Fibroblast of skin of right biceps (primary cell): ENCODE results near the gene CCDC157.

Source experiments
- DNase-seq: peaks from one replicate; pipeline ENCODE4 v3.0.0-alpha.2; 2013

The CCDC157 gene

GRCh38 chr22:30356449-30357235 is at the start of gene CCDC157, which contains the start of gene SF3A1:
Gene CCDC157 (plus strand): TSS chr22:30357007. CDS start chr22:30366001, 8,994 bp downstream.
Gene SF3A1 (minus strand): TSS chr22:30356894. CDS start chr22:30356792, 102 bp downstream.
- DNase-seq, result peak; percentile 91

DNA sequence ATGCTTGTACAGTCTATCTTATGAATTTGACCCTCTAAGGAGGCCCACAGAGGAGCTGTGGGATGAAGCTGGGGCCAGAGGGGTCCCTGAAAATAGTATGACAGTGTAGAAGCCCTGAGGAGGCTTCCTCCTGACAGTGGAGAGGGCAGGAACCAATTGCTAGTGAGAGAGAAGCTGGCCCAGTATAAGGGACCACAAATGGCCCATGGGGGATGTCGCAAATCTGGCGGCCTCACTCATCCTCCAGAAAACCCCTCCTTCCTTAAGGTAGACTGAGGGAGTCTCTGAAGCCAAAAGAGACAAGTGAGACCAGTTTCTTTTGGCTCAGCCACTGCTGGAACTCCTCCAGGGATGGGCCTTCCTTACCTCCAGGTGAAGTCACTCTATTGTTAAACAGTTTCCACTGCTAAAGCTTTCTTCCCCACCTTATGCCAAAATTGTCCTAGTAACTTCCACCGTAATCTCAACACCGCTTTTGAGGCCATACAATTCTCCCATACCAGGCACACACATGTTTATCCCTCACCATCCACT is 49.7 kb upstream of the CCDC157 start:
- no peak for DNase-seq

DNA sequence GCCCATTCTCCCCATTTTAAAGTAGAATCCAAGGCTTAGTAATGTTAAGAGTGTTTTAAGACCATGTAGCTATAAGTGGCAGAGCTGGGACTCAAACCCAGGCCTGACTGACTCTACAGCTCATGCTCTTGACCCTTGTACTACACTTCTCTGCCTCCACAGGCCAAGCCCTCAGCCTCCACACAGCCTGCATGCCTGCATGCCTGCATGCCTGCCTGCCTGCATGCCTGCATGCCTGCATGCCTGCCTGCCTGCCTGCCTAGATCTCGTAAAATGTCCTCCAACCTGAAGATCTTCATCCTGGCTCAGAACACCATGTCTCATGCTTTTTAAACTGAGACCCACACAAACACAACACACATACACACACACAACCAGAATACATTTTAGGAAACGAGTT is 48.7 kb upstream of the CCDC157 start:
- DNase-seq, result no peak

DNA sequence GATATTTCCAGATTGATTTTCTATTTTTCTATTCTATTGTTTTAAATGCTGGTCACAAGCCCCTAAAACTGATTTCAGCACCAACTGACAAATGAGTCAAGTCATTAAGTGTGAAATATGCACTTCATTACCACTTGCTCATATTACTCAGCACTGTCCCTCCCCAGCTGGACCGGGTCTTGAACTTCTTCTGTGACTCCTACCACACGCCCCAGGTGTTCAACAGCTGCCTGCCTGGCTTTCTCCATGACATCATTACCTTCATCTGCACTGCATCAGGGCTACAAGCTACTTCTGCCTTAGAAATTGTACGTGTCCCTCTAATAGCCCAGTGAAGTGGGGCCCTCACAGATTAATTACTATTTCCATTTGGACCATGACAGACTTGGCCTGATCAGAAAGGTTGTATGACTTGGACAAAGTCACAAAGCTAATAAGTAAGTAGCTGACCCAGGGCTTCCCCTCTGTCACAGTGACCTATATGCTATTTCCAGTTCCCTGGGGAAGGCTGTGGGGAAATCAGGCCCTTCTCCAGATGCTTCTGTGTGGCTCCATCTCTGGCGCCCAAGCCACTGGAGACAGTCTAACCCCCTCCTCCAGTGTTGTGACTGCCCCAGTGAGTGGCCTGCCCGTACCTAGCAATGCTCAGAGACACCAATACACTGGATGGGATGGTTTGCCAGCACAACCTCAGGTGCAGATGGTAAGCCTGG is 48.1 kb upstream of the CCDC157 start:
- DNase-seq, result peak; percentile 53

DNA sequence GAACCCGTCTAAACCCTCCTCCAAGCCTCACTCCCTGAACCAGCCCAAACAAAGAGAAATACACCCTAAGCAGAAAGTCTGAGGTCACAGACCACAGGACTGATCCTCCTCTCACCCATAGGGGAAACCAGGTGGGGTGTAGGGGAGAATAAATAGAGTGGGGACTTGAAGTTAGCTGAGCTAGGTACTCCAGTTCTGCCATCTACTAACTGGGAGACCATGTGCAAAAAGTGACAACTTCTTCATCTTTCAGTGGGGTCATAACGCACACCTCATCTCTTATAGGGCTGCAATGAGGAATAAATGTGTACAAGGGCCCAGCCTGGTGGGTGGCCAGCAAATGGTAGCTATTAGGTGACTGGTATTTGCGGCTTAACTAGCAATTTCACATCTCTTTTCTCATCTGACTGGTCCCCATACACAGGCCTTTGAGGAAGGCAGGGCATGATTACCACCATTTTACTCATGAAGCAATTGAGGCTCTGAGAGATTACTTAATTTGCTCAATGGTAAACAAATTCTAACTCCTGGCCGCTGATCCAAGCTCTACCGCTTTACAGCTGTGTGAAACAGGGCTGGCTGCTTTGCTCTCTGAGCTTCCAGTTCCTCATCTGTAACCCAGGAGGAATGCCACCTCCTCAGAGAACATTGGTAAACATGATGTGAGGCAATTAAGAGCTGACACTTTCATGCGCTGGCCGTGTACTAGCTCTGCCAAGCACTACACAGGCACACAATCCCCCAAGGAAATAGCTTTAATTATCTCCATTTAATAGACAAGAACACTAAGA is 46.7 kb upstream of the CCDC157 start:
- peak; percentile 45 for DNase-seq

DNA sequence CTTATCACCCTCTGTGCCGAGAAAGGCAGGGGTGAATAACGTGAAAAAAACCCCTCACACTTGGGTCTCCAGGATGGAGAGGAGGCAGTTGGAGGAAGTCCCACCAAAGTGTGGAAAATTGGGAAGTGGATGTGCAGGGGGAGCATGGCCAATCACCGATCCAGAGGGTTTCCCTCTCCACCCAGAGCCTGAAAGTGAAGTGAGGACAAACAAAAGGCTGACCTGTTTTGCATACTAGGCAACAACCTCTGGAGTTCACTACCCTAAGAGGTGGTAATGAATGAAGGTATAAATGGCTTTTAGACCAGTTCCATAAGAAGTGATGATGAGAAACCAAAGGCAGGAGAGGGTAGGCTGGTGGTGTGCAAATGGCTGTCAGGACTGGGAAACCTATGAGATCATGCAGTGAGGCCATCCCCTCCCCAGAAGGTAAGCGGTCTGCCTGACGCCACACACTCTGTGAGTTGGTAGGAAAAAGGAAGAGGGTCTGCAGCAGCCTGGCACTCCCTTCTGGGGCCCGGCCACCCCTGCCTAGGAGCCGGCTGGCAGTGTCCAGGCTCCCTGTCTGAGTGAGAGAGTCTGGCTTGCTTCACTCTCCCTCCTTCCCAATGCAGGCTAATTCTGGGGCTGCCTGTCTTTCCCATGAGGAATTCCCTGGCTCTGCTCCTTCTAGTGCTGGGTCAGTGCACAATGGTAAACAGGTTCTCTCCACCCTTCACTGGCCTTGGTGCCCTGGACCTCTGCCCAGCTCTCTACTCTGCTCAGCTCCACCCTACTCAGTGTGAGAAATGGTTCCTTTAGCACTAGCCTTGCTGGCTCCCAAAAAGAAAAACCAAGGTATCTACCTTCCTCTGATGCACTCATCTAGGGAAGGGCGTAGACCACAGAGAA is 45.7 kb upstream of the CCDC157 start:
- peak; percentile 28 for DNase-seq

- DNase-seq, result peak; percentile 81
These were observed 44.8 kb upstream of the CCDC157 start for GRCh38 chr22:30312053-30312452.

- DNase-seq, result no peak
These were observed 43.1 kb upstream of the CCDC157 start for GRCh38 chr22:30313527-30314363.

DNA sequence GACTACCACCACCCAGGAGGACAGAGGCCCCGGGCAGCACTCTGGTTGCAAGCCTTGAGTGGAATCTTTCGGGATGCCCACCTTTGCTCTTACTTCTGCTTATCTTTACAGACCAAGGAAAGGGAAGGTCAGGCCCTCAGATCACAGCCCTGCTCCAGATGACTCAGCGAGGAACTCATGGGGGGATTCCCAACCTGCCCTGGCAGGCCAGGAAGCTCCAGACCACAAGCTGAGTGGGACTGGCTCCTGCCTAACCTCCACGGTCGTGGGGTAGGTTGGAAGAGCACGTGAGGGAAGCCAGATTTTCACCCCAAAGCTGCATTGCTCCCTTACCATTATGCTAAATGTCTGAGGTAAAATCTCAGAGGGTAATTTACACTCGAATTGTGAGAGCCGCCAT is 41.9 kb upstream of the CCDC157 start:
- peak; percentile 32 for DNase-seq

- DNase-seq, result no peak
These were observed 40.7 kb upstream of the CCDC157 start for GRCh38 chr22:30315962-30316576.

DNA sequence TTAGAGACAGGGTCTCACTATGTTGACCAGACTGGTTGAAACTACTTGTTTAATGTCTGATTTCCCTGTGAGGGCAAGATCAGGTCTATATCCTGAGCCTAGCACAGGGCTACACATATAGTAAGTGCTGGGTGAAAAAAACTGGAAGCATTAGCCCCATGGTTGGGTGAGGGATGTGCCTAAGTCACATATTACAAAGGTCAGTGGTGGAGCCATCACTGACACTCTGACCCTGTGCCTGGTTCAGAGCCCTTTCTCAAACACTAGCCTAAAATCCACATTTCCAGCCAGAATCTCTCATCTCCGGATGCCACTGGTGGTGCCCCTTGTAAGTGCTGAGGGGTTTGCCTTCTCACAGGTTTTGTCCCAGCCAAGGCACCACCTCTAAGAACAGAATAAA is 39.0 kb upstream of the CCDC157 start:
- DNase-seq, result no peak

DNA sequence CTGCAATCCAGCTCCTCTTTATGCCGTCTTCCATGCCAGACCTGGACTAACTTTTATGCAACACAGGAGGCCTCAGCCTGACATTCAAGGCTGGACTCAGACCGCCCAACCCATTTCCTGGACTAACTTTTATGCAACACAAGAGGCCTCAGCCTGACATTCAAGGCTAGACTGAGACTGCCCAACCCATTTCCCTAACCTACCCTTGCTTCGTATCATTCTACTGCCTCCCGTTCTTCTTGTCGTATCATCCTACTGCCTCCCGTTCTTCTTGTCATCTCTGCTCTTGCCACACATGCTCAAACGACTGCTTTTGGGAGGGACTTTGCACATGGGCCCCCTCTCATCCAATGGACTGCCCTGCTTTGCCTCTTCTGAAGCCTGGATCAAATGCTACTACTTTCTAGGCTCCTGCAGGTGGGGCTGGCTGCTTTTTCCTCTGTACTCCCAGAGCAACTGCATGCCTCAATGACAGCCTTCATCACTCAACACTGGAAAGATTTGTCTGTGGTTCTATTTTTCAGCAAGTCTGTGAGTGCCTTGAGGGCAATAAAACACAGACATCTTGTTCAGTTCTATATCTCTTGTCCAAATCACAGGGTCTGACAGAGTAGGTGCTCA is 37.9 kb upstream of the CCDC157 start:
- DNase-seq, result no peak

- DNase-seq, result no peak
These were observed 36.7 kb upstream of the CCDC157 start for GRCh38 chr22:30320021-30320556.

DNA sequence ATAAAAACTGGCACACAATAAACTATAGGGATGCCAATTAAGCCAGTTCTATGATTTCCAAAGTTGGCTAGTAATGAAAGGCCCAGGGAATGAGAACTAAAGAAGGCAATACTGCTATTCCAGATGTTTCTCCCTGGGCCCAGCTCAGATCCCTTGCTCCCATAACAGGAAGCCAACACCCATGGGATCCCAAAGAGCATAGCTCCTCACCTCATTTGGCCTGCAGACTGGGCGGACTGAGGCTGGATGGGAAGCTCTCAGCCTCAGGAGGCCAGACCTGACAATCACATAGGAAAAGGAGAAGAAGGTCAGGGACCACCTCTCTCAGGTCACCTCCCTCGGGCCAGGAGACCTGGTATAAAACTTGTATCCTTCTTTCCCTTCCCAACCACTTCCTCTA is 35.3 kb upstream of the CCDC157 start:
- DNase-seq, result no peak

DNA sequence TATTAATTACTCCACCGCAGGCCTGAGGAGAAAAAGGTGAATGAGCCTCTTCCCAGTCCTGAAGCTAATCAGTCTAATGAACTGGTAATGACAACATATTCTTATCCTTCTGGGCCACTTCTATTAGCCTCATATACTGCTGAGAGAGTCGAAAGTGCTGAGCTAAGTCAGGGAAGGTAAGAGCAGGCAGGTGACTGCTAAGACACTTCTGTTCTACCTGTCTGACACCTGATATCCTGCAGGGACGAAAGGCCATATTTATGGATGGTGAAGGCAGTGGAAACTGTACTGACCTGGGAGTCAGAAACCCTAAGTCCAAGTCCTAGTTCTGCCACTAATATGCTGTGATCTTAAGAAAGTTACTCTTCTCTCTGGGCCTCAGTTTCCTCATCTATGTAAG is 33.6 kb upstream of the CCDC157 start:
- no peak for DNase-seq

DNA sequence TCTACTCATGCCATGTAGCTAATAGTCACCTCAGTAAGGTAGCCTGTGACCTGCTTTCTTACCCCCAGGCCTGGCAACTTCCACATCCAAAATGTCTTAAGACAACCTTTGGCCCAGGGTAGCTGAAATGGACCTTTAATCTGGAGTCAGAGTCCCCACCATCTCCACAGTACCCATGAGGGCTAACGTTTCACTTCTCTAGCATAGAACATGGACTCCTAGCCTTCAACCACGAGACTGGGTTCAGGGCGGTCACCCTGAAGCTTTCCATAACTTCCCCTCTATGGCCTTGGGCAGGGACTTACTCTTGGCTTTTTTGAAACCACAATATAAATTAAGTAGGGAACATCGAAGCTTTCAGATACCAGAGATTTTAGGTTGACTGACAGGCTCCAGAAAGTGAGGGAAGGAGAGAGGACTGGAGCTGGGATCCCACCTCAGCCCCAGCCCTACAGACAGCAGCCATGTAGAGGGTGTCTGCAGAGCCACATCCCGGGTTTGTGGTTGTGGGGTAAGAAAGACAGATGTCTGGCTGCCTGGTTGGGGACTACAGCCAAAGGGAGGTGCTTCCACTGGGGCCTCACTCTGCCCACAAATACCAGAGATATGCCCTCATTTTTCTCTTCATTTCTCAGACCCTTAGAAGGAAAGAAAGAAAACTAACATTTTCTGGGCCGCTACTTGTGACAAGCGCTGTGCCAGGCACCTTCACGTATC is 32.6 kb upstream of the CCDC157 start:
- DNase-seq, result peak; percentile 63

GRCh38 chr22:30325065-30325720 is 31.6 kb upstream of the CCDC157 start:
- peak; percentile 84 for DNase-seq

- DNase-seq, result no peak
These were observed 31.0 kb upstream of the CCDC157 start for GRCh38 chr22:30325724-30326254.
